T1000 (cell line): ENCODE measurements around the gene GJA9.
"Not testable (repeated sequence)": the region's sequence is repeated elsewhere in the genome, so short reads cannot be mapped to it uniquely, and the experiment has no call there.

Experiments
- DNase-seq: peaks from one replicate; lab custom pipeline; 2025; ENCODE audit warnings: mixed read lengths; lab: John Stamatoyannopoulos, UW

Gene GJA9

DNA sequence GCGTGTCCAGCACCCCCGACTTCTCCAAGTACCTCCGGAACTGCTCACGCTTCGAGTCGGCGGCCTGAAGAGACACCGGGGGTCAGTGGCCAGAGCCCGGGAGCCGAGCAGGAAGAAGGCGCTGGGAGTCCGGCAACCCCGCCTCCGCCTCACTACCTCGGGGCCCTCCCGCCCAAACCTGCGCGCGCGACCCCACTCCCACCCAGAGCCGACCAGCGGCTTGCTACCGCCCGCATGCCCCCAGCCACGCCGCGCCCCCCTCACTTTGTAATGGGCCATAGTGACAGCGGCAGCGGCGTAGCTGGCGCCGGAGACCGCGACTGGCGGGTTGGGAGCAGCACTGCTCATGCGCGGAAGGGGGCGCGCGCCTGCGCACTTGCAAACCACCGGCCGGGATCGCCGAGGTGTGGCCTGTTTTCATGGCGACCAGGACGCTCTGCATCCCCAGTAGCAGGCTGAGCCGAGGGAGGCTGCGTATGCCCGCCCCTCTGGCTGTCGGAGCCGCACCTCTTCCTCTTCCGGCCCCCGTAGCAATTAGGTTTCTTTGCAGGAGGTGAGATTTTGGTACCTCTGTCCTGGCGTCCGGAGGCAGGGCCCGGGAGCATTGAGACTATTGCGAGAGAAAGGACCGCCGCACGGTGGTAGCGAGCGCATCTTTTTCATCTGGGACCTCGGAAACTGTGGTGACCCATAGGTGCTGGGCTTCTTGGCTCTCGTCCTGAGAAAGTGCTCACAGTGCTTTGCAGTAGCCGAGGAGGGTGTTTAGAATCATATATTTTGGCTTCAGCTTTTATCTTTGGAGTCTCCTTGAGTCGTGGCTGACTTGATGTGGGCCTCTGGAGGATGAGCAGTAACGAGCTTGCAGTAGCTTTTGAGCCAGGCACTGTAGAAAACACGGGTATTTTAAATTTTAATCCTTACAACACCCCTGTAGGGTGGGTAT lies 8.1 kb downstream of the GJA9 start, which contains the start of gene MYCBP:
MYCBP (minus strand) TSS at position 322 of the 943 bp plus-strand sequence; CDS start at position 279, 43 bp downstream.
- peak; percentile 97 for DNase-seq

DNA sequence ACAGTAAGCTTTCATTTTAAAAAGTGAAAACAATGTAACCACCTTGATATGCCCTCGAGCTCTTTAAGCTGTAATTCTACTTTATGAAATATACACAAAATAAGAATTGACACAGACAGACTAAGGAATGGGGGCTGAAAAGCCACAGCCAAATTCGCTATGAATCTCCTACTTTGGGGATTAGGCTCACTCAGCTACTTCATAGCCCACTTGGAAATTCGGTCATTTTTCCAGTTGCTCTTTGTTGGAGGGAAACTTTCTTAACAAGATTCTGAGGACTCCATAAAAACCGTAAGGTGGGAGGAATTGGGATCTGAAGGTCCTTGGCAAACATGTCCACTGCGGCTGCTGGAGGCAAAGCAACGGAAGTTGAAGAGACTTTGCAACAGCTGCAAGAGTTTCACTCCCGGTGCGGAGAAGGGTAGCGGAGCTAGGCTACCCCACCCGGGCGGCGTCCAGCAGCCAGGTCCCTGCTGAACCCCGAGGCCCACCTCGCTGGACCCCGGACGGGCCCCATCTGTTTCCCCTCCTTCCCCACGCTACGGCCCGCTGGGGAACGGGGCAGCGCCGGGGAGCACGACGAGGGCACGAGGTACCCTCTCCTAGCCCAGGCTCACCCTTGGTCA lies 8.9 kb downstream of the GJA9 start:
- DNase-seq, result no peak

DNA sequence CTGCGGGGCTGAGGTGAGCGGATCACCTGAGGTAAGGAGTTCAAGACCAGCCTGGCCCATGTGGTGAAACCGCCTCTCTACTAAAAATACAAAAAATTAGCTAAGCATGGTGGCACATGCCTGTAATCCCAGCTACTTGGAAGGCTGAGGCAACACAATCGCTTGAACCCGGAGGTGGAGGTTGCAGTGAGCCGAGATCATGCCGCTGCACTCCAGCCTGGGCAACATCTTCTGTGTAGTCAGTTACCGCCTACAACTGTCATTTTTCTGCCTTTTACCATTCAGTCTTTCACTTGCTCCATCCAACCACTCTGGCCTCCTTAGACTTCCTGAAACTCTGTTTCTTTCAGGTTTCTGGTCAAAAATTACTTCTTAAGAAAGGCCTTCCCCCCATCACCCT lies 10.4 kb downstream of the GJA9 start:
- DNase-seq, result no peak

DNA sequence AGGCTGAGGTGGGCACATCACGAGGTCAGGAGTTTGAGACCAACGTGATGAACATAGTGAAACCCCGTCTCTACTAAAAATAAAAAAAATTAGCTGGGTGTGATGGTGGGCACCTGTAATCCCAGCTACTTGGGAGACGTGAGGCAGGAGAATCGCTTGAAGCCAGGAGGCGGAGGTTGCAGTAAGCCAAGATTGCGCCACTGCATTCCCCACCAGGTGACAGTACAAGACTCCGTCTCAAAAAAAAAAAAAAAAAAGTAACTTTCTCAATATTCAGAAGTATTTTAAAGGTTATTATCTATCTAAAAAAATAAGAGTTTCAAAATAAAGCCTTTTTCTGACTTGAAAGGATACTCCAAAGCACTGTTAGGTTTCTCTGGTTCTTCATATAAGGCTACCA lies 14.2 kb downstream of the GJA9 start:
- no peak for DNase-seq

DNA sequence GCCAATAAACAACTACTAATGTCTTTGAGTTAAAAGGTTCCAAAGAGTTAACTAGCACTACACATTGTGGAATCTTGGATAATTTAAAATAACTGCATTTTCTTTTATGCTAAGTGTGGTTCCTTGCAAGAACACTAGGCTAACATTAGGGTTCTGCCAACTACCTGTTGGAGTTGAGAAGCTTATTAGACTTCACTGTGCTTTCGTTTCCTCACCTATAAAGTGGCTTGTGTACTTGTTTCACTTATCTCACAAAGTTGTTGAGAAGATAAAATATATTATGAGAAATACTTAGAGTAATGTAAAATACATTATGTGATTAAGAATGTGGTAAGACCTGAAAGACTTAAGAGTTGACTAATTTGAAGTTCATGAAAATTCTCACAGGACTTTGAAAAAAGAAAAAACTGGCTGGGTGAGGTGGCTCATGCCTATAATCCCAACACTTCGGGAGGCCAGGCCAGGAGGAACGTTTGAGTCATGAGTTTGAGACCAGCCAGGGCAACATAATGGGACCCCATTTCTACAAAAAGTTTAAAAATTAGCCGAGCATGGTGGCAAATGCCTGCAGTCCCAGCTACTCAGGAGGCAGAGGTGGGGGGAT lies 16.2 kb downstream of the GJA9 start:
- no peak for DNase-seq

DNA sequence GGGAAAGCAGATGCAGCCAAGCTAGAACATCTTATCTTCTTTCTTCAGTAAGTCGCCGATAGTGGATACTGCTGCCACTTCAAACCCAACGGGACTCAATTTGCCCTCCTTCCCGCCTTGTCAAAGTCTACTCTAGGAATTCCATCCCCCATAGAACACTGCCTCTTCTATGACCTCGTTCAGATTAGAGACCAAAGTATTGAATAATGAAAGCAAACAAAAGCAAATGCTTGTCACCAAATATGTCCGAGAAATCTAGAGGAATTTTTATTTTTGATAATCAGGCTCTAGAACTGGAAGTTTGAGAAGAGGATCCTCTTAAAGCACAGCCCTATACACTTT lies 21.0 kb downstream of the GJA9 start:
- no peak for DNase-seq

DNA sequence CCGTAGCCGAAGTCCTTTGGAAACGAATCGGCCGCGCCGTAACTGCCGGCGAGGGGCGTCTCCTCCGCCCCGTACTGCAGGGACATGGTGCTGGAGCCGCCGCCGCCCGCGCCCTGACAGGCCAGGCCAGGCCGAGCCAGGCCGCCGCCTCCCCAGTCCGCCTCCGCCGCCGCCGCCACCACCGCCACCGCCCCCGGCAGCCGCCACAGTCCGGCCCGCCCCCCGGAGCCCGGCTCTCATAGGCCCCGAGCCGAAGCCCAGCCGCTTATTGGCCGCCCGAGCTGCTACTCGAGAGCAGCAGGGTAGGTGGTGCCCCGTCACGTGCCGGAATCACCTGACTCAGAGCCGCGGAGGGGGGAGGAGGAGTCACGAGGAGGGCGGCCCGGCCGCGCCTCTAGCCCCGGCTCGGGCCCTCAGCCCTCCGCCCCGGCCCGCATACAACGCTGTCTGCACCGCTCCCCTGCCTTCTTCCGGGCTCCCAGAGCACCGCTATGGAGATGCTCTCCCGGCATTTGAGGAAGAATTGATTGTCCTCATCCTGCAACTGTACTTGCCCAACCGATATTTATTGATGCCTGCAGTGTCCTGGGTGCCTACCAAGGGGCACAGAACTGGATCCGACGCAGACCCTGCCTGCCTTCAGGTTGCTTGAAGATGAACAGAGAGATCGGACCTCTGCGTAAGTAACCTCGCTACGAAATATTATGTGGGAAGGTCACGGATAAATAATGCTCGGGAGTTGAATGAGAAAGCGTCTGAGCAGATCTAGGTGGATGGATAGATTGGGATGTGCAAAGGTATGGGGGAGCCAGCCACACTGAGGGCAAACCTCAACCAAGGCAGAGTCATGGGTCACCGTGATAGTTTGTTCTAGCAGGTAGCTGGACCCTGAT lies 21.6 kb downstream of the GJA9 start, which contains the start of gene RRAGC:
RRAGC (minus strand) TSS at position 212 of the 893 bp plus-strand sequence; CDS start at position 86, 126 bp downstream.
- DNase-seq, result peak; percentile 98

DNA sequence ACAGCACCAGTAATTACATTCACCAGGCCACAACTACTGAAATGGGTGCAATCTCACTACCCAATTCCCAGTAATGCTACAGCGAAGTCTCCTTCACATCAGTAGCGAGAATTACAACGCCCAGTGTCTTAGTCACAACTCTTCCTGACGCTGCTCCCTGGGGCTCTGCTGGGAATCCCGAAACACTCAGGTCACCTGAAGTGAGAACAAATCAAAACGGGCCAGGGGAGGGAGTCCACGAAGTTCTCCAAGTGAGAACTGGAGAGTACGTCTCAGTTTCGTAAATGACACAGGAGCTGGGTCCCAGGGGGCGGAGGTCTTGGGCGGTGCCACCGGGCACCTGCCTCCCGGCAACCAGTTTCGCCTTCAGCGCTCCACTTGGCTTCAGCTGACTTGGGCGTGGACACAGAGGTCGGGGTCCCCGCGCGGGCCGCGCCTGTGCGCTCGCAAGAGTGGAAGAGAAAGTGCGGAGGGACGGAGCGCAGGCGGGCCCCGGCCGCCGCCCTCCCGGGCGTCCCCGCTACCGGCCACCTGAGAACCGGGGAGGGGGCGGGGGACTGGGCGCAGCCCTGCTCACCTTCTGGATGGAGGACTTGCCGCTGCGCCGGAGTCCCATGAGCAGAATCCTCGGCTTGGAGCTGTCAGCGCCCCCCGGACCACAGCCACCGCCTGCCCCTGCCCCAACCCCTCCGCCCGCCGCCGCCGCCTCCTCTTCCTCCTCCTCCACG lies 22.4 kb downstream of the GJA9 start:
- peak; percentile 31 for DNase-seq

DNA sequence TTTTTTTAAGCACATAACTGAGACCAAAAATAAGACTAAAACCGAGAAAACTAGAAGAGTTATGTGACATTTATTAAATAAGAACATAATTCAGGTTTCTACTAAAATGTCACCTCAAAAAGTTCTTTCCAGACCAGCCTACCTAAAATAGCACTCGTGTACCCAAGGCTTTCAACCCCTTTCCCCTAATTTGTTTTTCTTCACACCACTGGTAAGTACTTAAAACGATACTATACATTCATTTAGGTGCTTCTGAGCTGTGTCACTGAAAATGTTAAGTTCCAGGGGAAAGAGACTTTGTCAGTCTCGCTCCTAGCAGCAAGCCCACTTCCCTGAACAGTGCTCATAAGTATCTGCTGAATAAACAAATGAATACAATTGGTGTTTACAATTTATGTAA lies 28.6 kb downstream of the GJA9 start:
- DNase-seq, result no peak

DNA sequence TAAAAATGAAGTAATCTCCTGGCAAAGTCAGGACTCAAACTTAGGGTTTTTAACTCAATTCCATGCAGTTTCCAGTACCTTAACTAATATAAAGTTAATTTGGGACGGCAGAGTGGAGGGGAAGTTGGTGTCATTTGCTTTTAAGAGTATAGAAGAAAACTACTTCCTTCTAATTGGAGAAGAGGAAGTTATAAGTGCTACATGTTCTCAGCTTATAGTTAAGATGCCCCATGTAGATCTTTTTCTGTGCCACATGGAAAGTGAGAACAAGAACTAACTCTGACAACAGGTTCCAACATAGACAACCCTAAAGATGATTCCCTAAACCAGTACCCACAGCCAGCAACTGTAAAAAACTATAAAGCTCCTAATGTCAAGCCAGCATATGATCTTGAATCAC lies 33.3 kb downstream of the GJA9 start:
- DNase-seq, result no peak

DNA sequence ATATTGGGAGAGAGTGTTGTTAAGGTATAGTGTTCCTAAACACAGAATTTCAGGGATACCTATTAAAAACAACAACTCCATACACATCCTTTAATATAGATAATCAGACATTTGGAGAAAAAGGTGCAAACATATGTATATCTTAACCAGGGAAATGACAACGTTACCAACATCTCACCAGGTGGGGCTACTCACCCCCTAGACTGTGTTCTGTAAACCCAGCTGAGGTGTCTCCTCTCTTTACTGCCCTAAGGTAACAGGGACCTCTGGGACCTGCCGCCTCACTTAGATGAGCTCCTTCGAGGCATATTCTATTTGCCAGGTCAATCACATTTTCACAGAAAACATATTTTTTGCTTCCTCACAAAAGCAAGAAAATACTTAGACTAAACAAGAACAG lies 35.2 kb downstream of the GJA9 start:
- DNase-seq, result no peak

DNA sequence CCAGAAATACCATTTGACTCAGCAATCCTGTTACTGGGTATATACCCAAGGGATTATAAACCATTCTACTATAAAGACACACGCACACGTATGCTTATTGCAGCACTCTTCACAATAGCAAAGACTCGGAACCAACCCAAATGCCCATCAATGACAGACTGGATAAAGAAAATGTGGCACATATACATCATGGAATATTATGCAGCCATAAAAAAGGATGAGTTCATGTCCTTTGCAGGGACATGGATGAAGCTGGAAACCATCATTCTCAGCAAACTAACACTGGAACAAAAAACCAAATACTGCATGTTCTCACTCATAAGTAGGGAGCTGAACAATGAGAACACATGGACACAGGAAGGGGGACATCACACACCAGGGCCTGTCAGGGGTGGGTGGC lies 36.3 kb downstream of the GJA9 start:
- not testable (repeated sequence) for DNase-seq

DNA sequence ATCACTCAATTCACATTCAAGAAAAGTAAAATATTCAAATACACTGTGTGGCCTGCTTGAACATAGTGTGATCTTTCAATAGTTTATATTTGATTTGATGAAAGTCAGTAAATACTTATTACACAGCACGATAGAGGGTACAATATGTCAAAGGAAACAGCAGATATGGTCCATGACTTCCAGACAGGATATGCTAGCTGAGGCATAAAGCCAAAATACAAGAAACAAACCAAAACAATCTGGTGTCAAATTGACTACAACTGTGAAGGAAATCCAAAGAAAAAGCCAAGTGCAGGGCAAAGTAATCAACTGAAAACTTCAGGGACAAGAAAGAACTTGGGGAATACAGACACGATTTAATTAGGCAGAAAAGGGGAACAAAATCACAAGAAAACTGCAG lies 41.1 kb downstream of the GJA9 start:
- no peak for DNase-seq

DNA sequence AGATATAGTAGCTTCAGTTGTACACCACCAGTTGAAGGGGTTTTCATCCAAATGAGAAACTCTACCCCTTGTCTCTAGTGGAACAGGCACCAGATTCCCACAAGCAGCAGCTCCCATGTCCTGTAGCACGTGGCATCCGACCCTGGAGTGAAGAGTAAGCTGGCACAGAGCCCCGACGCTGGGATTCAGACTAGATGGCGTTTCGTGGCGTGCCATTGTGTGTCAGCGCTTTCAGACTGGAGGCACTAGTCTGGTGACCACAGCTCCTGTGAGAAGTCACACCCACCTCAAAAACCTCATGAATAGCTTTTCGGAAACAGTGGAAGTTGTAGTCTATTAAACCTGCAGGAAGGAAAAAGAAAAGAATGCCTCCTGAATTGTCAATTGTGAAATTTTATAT lies 42.0 kb downstream of the GJA9 start:
- no peak for DNase-seq

DNA sequence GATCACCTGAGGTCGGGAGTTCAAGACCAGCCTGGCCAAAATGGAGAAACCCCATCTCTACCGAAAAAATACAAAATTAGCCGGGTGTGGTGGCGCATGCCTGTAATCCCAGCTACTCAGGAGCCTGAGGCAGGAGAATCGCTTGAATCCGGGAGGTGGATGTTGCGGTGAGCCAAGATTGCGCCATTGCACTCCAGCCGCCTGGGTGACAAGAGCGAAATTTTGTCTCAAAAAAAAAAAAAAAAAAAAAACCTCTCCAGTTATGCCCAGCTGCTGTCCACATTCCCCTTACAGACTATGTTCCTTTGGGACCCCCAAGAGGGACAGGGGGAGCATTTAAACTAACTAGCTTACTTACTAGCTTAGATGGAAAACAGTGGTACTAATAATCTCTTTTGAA lies 45.1 kb downstream of the GJA9 start:
- DNase-seq, result not testable (repeated sequence)

DNA sequence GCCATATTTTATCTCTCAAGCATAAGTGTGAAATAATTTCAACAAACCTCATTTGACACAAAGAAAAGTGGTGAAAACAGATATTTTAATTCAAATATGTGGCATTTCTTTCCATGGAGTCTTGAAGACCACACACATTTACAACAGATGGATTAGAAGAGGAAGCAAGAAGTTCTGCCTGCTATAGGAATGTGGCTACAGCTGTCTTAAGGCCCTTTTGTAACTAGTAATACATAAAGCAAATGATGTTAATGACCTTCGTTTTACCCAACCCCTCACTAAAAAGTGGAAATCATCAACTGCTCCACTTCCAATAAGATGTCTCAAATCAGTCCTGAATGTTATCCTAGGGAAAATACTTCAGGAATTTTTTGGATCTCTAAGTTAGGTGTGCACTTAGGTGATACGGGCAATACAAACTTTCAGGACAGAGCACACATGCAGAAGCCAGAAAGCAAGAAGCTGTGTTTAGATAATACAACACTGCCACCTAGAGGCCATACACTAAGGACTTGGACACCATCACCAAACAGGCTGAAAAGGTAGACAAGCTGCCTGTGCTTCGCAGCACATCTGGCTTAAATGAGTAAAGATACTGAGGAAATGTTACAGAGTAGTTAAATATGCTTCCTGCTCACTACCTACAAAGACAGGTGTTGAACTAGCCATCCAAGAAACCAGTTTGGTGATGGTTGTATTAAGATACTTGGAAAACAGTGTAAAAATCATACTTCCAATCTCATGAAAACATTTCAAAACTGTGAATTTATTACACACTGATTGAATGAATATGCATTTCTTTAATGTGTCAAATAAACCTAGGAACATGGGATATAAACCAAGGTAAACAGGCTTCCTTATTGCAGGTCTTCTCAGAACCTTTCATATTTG lies 46.2 kb downstream of the GJA9 start:
- no peak for DNase-seq

DNA sequence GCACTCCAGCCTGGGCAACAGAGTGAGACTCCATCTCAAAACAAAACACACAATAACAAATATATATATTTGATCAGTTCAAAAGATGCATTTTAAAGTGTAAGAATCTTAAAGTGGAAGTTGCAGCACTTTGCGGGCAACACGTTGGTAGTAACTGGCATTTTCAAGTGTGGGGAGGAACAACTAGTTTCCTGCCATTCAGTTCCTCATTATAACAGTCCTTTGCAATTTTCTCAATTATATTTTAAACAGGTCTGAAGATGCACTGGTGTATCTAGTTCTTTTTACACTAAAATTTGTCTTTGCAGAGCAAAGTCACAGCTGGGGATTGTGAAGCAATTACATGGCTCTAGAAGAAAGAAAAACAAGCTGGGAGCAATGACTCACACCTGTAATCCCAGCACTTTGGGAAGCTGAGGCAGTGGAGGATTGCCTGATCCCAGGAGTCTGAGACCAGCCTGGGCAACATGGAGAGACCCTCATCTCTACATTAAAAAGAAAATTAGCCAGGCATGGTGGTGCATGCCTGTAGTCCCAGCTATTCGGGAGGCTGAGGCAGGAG lies 47.1 kb downstream of the GJA9 start:
- DNase-seq, result no peak

DNA sequence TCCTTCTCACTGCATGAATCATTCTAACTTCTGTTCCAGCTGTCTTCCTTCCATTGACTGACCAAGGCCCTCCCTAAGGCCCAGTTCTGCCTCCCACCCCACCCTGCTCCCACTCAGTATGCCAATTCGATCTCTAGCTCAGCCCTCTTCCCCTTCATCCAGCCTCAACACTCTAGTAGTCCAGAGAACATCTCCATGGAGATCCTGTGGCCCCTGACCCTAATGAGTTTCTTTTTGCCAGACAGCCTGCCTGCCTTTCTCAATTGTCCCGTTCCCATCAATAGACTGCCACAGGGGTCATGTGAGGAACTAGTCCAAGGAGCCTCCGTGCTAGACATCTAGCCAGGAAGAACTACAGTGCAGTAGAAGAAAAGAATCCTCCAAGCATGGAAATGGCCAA lies 48.2 kb downstream of the GJA9 start:
- DNase-seq, result no peak

DNA sequence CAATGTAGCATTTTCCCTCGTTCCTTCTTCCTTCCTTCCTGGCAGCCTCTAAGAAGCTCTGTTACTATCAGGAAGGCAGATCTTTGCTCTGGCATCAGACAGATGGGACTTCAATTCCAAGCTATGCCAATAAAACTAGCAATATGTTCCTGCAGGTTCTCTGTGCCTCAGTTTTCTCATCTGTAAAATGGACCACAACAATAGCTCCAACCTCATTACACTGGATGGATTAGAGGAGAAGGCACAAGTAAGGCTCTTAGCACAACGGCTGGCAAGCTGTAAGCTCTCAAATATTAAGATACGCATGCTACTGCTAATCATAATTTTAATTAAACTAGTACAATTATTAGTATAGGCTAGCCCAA lies 49.0 kb downstream of the GJA9 start:
- no peak for DNase-seq
